CD4-positive, alpha-beta T cell treated with Interferon alpha-2 for 1 hour (primary cell): ENCODE data around the gene OSTN.

ENCODE experiments used
- DNase-seq, 2 donors: peaks; one replicate each; pipeline ENCODE4 v3.0.0-alpha.2; 2020 to 2022

Gene OSTN

GRCh38 chr3:191314109-191314728 lies 115.2 kb downstream of the OSTN start:
- DNase-seq = no peak
